H1 (cell line): ENCODE results near the gene PIK3R3. TPM values are rescaled to one million over a fixed set of nuclear protein-coding genes. Genes with fewer than 3 reads are reported as not detected.

Experiments used
- ZNF274 ChIP-seq: IDR thresholded peaks from 2 replicates; pipeline ENCODE4 v1.7.0; 2012; ENCODE audit warnings: low read length, borderline replicate concordance; ENCODE audit errors: extremely low read depth
- polyA plus RNA-seq, 7 experiments: library from polyadenylated mRNA; depleted of rRNA in 3 of 7; stranded (reverse) in 5 of 7; unstranded in 2 of 7; fragments of >200 nt in 5 of 7; fragments of 200-250 nt in 2 of 7; gene quantifications; 1 replicate in 5 of 7; 2 replicates in 1 of 7; 4 replicates in 1 of 7; pipeline versions ENCODE4 v1.2.1 to v1.2.3, GENCODE V29; 2011 to 2013; ENCODE audit warnings: missing spikeins in 2 of 7, mixed read lengths in 2 of 7
- total RNA-seq: library from RNA; stranded (reverse); fragmentation: NEBNext Ultra II Directional; extraction: Animal tissue kit (Norgen Biotek cat#: 25700); gene quantifications from 2 replicates; pipeline ENCODE4 v1.2.1, GENCODE V29; 2021

PIK3R3 gene
- total and polyA plus RNA-seq, 2 of the 8 experiments (the other 6 are each of a cell fraction or from before 2014, with no cell fraction given) = 5.3 to 13.6 TPM

DNA sequence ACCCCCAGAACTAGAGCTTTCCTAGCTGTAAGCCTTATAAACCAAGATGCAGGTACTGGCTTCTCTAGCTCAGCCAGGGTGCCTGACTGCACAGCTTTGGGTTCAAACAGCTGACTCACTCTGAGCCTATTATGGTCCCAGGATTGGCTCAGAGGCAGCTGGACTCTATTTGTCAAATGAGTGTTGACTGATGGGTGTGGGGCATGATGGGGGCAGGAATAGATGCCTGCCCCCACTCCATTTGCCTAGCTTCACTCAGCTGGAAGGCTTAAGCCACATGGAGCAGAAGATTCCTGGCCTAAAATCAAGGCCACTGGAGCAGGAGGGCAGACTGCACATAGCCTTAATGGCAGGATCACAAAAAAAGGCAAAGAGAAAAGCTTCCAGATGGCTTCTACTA, 90.5 kb downstream of the PIK3R3 start (continued):
- TF ChIP-seq ZNF274 = no peak
